Cardiac muscle cell (in vitro differentiated cells and primary cell): ENCODE measurements around the gene CPNE1. TPM values are rescaled to one million over a fixed set of nuclear protein-coding genes. Genes with fewer than 3 reads are reported as not detected.
A peak's percentile ranks its signal among the peaks of the same experiment; 100 is the strongest.
"Not testable (repeated sequence)": the region's sequence is repeated elsewhere in the genome, so short reads cannot be mapped to it uniquely, and the experiment has no call there.

Source experiments
- DNase-seq, 2 donors: peaks; one replicate each; pipeline versions ENCODE4 v3.0.0 to v3.0.0-alpha.2; 2010 to 2017; ENCODE audit warnings: low read depth in 1 of 2, low spot score in 1 of 2
- H3K27ac ChIP-seq: fragments of 200-600 bp; sonication (generic); 2 replicates; pipeline ENCODE4 v1.5.1; 2016
- H3K27me3 ChIP-seq: fragments of 200-600 bp; sonication (generic); 2 replicates; pipeline ENCODE4 v1.6.0; 2016; ENCODE audit warnings: control low read depth
- H3K36me3 ChIP-seq: fragments of 200-600 bp; sonication (generic); 2 replicates; pipeline ENCODE4 v1.5.1; 2016; ENCODE audit warnings: control low read depth
- H3K4me1 ChIP-seq: fragments of 200-600 bp; sonication (generic); 2 replicates; pipeline ENCODE4 v1.8.1; 2017; ENCODE audit warnings: low read depth, mild to moderate bottlenecking, mixed run types
- H3K4me3 ChIP-seq: fragments of 200-600 bp; sonication (generic); 2 replicates; pipeline ENCODE4 v1.5.1; 2016; ENCODE audit warnings: mild to moderate bottlenecking
- H3K9me3 ChIP-seq: fragments of 200-600 bp; sonication (generic); 2 replicates; pipeline ENCODE4 v1.5.1; 2017; ENCODE audit warnings: low read depth, mild to moderate bottlenecking, control low read depth
- polyA plus RNA-seq: library from polyadenylated mRNA; unstranded; fragments of >200 nt; fragmentation: Nextera tagmentation; extraction: Ambion mirVana; gene quantifications from 2 replicates; pipeline ENCODE4 v1.2.1, GENCODE V29; 2016
- total RNA-seq: library from RNA; depleted of rRNA; stranded (reverse); fragments of >200 nt; gene quantifications from 2 replicates; pipeline ENCODE4 v1.2.3, GENCODE V29; 2016
- TF ChIP-seq, protein P1 (sequence below): IDR thresholded peaks from 2 replicates; pipeline ENCODE4 v1.5.1; 2012; ENCODE audit warnings: low read depth, mild to moderate bottlenecking, low read length

The CPNE1 gene
- total and polyA plus RNA-seq, 2 experiments from 2014 or later = 225 to 355 TPM

GRCh38 chr20:35686872-35687271 is 22.2 kb upstream of the CPNE1 start:
- not testable (repeated sequence) for H3K27me3 ChIP-seq, H3K9me3 ChIP-seq, H3K36me3 ChIP-seq, H3K4me3 ChIP-seq, H3K27ac ChIP-seq, H3K4me1 ChIP-seq
- TF ChIP-seq, protein P1, sequence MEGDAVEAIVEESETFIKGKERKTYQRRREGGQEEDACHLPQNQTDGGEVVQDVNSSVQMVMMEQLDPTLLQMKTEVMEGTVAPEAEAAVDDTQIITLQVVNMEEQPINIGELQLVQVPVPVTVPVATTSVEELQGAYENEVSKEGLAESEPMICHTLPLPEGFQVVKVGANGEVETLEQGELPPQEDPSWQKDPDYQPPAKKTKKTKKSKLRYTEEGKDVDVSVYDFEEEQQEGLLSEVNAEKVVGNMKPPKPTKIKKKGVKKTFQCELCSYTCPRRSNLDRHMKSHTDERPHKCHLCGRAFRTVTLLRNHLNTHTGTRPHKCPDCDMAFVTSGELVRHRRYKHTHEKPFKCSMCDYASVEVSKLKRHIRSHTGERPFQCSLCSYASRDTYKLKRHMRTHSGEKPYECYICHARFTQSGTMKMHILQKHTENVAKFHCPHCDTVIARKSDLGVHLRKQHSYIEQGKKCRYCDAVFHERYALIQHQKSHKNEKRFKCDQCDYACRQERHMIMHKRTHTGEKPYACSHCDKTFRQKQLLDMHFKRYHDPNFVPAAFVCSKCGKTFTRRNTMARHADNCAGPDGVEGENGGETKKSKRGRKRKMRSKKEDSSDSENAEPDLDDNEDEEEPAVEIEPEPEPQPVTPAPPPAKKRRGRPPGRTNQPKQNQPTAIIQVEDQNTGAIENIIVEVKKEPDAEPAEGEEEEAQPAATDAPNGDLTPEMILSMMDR = peak; percentile 26
- DNase-seq = peak in 1 of 2 donors; percentile 40

DNA sequence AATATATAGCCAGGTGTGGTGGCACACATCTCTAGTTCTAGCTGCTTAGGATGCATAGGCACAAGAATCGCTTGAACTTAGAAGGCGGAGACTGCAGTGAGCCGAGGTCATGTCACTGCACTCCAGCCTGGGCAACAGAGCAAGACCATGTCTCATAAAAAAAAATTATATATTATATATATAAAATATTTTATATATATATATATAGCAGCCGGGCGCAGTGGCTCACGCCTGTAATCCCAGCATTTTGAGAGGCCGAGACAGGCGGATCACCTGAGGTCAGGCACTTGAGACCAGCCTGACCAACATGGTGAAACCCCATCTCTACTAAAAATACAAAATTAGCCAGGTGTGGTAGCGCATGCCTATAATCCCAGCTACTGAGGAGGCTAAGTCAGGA is 20.7 kb upstream of the CPNE1 start:
- not testable (repeated sequence) for H3K27ac ChIP-seq, H3K4me3 ChIP-seq, H3K9me3 ChIP-seq, H3K36me3 ChIP-seq, H3K4me1 ChIP-seq, H3K27me3 ChIP-seq, DNase-seq

- Histone ChIP-seq H3K27ac (no peak overlapping the region), H3K36me3 (no peaks in the 10 kb centered on the region), H3K9me3 (no peaks in the 10 kb centered on the region), H3K4me1 (no peaks in the 10 kb centered on the region), H3K4me3 (no peak overlapping the region), H3K27me3 (no peaks in the 10 kb centered on the region)
- DNase-seq = no peak
- TF ChIP-seq, protein P1 = no peak
Observed at GRCh38 chr20:35681960-35682359, 17.3 kb upstream of the CPNE1 start.

- Histone ChIP-seq H3K9me3 (no peaks in the 10 kb centered on the region), H3K27ac (no peak overlapping the region)
- DNase-seq = no peak
Observed at GRCh38 chr20:35680452-35681183, 15.9 kb upstream of the CPNE1 start.

GRCh38 chr20:35674921-35675320 is 10.2 kb upstream of the CPNE1 start:
- Histone ChIP-seq H3K4me1 (no peaks in the 10 kb centered on the region), H3K27me3 (no peaks in the 10 kb centered on the region), H3K4me3 (no peak overlapping the region), H3K9me3 (no peaks in the 10 kb centered on the region), H3K36me3 (peaks cover 6% of the 10 kb centered on the region), H3K27ac (no peak overlapping the region)
- TF ChIP-seq, protein P1 = no peak
- no peak for DNase-seq

More at GRCh38 chr20:35680452-35681183, 15.9 kb upstream of the CPNE1 start:
- TF ChIP-seq, protein P1 = no peak
- no peaks in the 10 kb centered on the region for H3K4me1 ChIP-seq
- H3K36me3 ChIP-seq = no peaks in the 10 kb centered on the region
- no peak overlapping the region for H3K4me3 ChIP-seq
- H3K27me3 ChIP-seq = no peaks in the 10 kb centered on the region

DNA sequence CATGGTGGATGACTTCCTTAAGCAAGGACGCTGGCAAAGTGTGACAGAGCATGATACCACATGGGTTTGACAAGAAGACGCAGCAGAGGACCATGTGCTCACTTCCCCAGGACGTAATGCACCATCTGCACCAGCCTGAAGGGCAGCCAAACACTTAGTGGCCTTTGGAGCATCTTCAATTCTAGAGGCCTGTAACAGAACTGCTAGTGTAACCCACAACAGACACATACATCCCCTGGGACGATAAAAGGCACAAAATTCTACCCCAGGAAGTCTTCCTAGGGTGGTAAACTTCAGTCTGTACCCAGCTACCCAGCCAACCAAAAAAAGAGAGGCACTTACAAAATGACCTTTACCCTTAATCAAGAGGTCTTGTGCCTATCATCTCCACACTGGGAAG is 9.2 kb upstream of the CPNE1 start:
- DNase-seq = no peak
- Histone ChIP-seq H3K9me3 (no peaks in the 10 kb centered on the region), H3K27ac (no peak overlapping the region), H3K36me3 (peaks cover 12% of the 10 kb centered on the region), H3K4me1 (no peaks in the 10 kb centered on the region), H3K4me3 (no peak overlapping the region), H3K27me3 (no peaks in the 10 kb centered on the region)
- TF ChIP-seq, protein P1 = no peak
